Suprapubic skin (tissue), 4 donors: Measurements from ENCODE around the gene ENO2. TPM values are rescaled to one million over a fixed set of nuclear protein-coding genes. Genes with fewer than 3 reads are reported as not detected.
A peak's percentile ranks its signal among the peaks of the same experiment; 100 is the strongest.

Experiments
- DNase-seq, 2 donors: peaks; one replicate each; pipeline ENCODE4 v3.0.0-alpha.2; 2019; ENCODE audit warnings: low spot score in 2 of 2
- H3K27ac ChIP-seq: fragments of 200-600 bp; sonication (generic); one replicate; pipeline ENCODE4 v1.5.1; 2019
- H3K27me3 ChIP-seq: fragments of 200-600 bp; sonication (generic); one replicate; pipeline ENCODE4 v1.5.1; 2019
- H3K36me3 ChIP-seq: fragments of 200-600 bp; sonication (generic); one replicate; pipeline ENCODE4 v1.5.1; 2019
- H3K4me1 ChIP-seq: fragments of 200-600 bp; sonication (generic); one replicate; pipeline ENCODE4 v1.5.1; 2019
- H3K4me3 ChIP-seq: fragments of 200-600 bp; sonication (generic); one replicate; pipeline ENCODE4 v1.5.1; 2019; ENCODE audit warnings: mild to moderate bottlenecking
- H3K9me3 ChIP-seq: fragments of 200-600 bp; sonication (generic); one replicate; pipeline ENCODE4 v1.5.1; 2019
- EP300 ChIP-seq: sonication (generic); formaldehyde crosslinking; IDR thresholded peaks from one replicate; pipeline ENCODE4 v1.6.1; 2017; ENCODE audit warnings: antibody characterized with exemption
- POLR2A ChIP-seq, 2 donors: fragments of 450-650 bp; IDR thresholded peaks; one replicate each; pipeline ENCODE4 v1.6.1; 2017; ENCODE audit warnings: antibody characterized with exemption in 2 of 2, mild to moderate bottlenecking in 2 of 2, moderate library complexity in 2 of 2
- POLR2AphosphoS5 ChIP-seq, 3 donors: sonication (generic); formaldehyde crosslinking; IDR thresholded peaks; one replicate each; pipeline ENCODE4 v1.6.1; 2017; ENCODE audit warnings: antibody characterized with exemption in 3 of 3
- WGBS: methylation state at CpG from one replicate; pipeline ENCODE4 v1.1.5; 2018; 5-methylcytosine and 5-hydroxymethylcytosine counted together
- total RNA-seq, 4 donors: library from RNA; depleted of rRNA; stranded (reverse); fragments of >200 nt; gene quantifications; one replicate each; pipeline ENCODE4 v1.1.0, GENCODE V29; 2016
- TF ChIP-seq, protein P1 (sequence below), 2 donors: fragments of 200-600 bp in 1 of 2; fragments of 450-650 bp in 1 of 2; sonication (generic) in 1 of 2; IDR thresholded peaks; one replicate each; pipeline ENCODE4 v1.5.1; 2016 to 2019; ENCODE audit warnings: antibody characterized with exemption in 2 of 2, mild to moderate bottlenecking in 1 of 2, moderate library complexity in 1 of 2

Gene ENO2
- total RNA-seq, 4 donors from 2014 or later = 1.3 to 15.4 (median 6.9) TPM

DNA sequence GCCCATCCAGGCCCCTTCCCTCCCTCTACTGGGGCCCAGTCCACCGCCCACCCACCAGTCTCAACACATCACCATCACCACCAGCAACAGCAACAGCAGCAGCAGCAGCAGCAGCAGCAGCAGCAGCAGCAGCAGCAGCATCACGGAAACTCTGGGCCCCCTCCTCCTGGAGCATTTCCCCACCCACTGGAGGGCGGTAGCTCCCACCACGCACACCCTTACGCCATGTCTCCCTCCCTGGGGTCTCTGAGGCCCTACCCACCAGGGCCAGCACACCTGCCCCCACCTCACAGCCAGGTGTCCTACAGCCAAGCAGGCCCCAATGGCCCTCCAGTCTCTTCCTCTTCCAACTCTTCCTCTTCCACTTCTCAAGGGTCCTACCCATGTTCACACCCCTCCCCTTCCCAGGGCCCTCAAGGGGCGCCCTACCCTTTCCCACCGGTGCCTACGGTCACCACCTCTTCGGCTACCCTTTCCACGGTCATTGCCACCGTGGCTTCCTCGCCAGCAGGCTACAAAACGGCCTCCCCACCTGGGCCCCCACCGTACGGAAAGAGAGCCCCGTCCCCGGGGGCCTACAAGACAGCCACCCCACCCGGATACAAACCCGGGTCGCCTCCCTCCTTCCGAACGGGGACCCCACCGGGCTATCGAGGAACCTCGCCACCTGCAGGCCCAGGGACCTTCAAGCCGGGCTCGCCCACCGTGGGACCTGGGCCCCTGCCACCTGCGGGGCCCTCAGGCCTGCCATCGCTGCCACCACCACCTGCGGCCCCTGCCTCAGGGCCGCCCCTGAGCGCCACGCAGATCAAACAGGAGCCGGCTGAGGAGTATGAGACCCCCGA lies 22.5 kb downstream of the ENO2 start:
- H3K27ac ChIP-seq = peak overlapping the region; percentile 94
- TF ChIP-seq POLR2AphosphoS5 (IDR thresholded peaks at IDR 0.05) (no peak), EP300 (no peak), POLR2A (IDR thresholded peaks at IDR 0.05) (no peak)
- TF ChIP-seq, protein P1, sequence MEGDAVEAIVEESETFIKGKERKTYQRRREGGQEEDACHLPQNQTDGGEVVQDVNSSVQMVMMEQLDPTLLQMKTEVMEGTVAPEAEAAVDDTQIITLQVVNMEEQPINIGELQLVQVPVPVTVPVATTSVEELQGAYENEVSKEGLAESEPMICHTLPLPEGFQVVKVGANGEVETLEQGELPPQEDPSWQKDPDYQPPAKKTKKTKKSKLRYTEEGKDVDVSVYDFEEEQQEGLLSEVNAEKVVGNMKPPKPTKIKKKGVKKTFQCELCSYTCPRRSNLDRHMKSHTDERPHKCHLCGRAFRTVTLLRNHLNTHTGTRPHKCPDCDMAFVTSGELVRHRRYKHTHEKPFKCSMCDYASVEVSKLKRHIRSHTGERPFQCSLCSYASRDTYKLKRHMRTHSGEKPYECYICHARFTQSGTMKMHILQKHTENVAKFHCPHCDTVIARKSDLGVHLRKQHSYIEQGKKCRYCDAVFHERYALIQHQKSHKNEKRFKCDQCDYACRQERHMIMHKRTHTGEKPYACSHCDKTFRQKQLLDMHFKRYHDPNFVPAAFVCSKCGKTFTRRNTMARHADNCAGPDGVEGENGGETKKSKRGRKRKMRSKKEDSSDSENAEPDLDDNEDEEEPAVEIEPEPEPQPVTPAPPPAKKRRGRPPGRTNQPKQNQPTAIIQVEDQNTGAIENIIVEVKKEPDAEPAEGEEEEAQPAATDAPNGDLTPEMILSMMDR (IDR thresholded peaks at IDR 0.05) = no peak
- H3K27me3 ChIP-seq = no peaks in the 10 kb centered on the region
- H3K9me3 ChIP-seq = no peaks in the 10 kb centered on the region
- peak overlapping the region; percentile 83 for H3K4me3 ChIP-seq
- DNase-seq = no peak
- 38% methylated on average over 27 of the region's 36 CpGs for WGBS
- H3K36me3 ChIP-seq = peaks cover 40% of the 10 kb centered on the region
- peaks cover 38% of the 10 kb centered on the region for H3K4me1 ChIP-seq

DNA sequence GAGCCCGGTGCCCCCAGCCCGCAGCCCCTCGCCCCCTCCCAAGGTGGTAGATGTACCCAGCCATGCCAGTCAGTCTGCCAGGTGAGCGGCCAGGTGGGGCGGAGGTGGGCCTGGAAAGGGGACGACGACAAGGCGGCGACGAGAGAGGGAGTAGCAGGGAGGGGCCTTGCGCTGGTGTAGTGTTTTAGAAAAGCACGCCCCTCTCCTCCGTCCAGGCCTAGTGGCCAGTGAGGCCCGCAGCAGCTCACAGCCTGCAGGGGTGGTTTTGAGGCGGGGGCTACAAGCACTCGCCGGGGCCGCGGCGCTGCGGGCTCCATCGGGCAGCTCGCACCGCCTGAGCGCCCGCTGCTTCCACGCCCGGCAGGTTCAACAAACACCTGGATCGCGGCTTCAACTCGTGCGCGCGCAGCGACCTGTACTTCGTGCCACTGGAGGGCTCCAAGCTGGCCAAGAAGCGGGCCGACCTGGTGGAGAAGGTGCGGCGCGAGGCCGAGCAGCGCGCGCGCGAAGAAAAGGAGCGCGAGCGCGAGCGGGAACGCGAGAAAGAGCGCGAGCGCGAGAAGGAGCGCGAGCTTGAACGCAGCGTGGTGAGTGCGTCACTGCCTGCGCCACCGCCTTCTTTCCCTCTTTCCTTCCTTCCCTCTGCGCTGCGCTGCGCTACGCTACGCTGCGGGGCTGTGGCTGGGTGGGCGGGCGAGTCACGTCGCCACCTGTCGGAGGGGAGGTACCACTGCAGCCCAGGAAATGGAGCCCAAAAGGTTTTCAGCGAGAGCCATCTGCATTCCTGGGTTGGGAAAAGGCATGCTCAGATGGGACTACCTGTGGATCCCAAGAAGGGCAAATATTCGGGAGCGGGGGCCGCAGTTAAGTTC lies 23.3 kb downstream of the ENO2 start:
- Histone ChIP-seq H3K36me3 (peaks cover 41% of the 10 kb centered on the region), H3K4me3 (peak overlapping the region; percentile 83), H3K4me1 (peaks cover 40% of the 10 kb centered on the region)

DNA sequence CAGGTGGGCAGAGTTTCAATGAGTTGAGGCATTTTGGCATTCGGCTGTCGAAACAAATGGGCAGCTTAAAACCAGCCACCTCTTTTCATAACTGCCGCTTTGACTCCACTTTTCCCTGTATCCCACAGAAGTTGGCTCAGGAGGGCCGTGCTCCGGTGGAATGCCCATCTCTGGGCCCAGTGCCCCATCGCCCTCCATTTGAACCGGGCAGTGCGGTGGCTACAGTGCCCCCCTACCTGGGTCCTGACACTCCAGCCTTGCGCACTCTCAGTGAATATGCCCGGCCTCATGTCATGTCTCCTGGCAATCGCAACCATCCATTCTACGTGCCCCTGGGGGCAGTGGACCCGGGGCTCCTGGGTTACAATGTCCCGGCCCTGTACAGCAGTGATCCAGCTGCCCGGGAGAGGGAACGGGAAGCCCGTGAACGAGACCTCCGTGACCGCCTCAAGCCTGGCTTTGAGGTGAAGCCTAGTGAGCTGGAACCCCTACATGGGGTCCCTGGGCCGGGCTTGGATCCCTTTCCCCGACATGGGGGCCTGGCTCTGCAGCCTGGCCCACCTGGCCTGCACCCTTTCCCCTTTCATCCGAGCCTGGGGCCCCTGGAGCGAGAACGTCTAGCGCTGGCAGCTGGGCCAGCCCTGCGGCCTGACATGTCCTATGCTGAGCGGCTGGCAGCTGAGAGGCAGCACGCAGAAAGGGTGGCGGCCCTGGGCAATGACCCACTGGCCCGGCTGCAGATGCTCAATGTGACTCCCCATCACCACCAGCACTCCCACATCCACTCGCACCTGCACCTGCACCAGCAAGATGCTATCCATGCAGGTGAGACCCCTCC lies 24.2 kb downstream of the ENO2 start:
- Histone ChIP-seq H3K27me3 (no peaks in the 10 kb centered on the region), H3K4me1 (peaks cover 39% of the 10 kb centered on the region), H3K36me3 (peaks cover 40% of the 10 kb centered on the region), H3K27ac (peak overlapping the region; percentile 94), H3K9me3 (no peaks in the 10 kb centered on the region), H3K4me3 (peak overlapping the region; percentile 83)
- TF ChIP-seq POLR2A (IDR thresholded peaks at IDR 0.05) = no peak
- TF ChIP-seq POLR2AphosphoS5 (IDR thresholded peaks at IDR 0.05) = no peak
- no peak for TF ChIP-seq EP300
- TF ChIP-seq, protein P1 (IDR thresholded peaks at IDR 0.05) = no peak
- 63% methylated on average over 11 of the region's 32 CpGs for WGBS
- DNase-seq = no peak

More for the DNA sequence above, 23.3 kb downstream of the ENO2 start:
- H3K9me3 ChIP-seq = no peaks in the 10 kb centered on the region
- TF ChIP-seq POLR2AphosphoS5 (IDR thresholded peaks at IDR 0.05) (peak; percentile 19 to 99 (median 90)), EP300 (no peak), POLR2A (IDR thresholded peaks at IDR 0.05) (no peak)
- TF ChIP-seq, protein P1 (IDR thresholded peaks at IDR 0.05) = peak; percentile 76 to 96
- H3K27ac ChIP-seq = peak overlapping the region; percentile 94
- H3K27me3 ChIP-seq = no peaks in the 10 kb centered on the region
- WGBS = 1% methylated on average over 31 of the region's 80 CpGs
- DNase-seq = peak; percentile 96

DNA sequence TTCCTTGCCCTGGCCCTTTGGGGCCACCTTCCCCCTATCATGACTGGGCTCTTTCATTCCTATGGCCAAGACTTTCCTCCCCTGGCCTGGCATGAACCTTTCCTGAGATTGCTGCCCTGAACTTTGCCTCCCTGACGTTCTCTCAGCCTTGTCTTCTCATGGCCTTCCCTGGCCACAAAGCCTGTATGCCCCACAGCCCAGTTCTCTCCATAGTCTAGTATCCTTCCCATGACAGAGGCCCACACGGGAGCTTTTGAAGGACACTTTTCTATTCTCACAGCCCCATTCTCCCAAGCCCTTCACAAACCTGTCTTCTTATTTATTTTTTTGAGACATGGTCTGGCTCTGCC lies 24.8 kb downstream of the ENO2 start:
- DNase-seq = no peak
- no peak overlapping the region for H3K27ac ChIP-seq
- H3K36me3 ChIP-seq = peaks cover 34% of the 10 kb centered on the region

More for the DNA sequence above, 24.8 kb downstream of the ENO2 start:
- WGBS = 64% methylated on average over 2 of the region's 2 CpGs
- H3K9me3 ChIP-seq = no peaks in the 10 kb centered on the region
- H3K27me3 ChIP-seq = no peaks in the 10 kb centered on the region
- TF ChIP-seq, protein P1 (IDR thresholded peaks at IDR 0.05) = no peak
- no peak for TF ChIP-seq POLR2AphosphoS5 (IDR thresholded peaks at IDR 0.05)
- no peak for TF ChIP-seq POLR2A (IDR thresholded peaks at IDR 0.05)
- no peak for TF ChIP-seq EP300
- H3K4me3 ChIP-seq = no peak overlapping the region
- peaks cover 33% of the 10 kb centered on the region for H3K4me1 ChIP-seq
